KOPT-K1 (cell line): ENCODE results near the gene TXNDC11.

Source experiments
- H3K27ac ChIP-seq: fragments of 200-600 bp; sonication (generic); 2 replicates; pipeline ENCODE4 v1.5.1; 2016; ENCODE audit warnings: antibody characterized with exemption, mild to moderate bottlenecking, low read depth, low read length; ENCODE audit not compliant: poor library complexity, severe bottlenecking
- H3K36me3 ChIP-seq: fragments of 200-600 bp; sonication (generic); 2 replicates; pipeline ENCODE4 v1.5.1; 2017; ENCODE audit warnings: antibody characterized with exemption, mild to moderate bottlenecking, low read length, moderate library complexity; ENCODE audit not compliant: insufficient read depth
- H3K9me3 ChIP-seq: fragments of 200-600 bp; sonication (generic); 2 replicates; pipeline ENCODE4 v1.5.1; 2017; ENCODE audit warnings: antibody characterized with exemption, low read length, mild to moderate bottlenecking; ENCODE audit not compliant: insufficient read depth, poor library complexity, severe bottlenecking

Gene TXNDC11

DNA sequence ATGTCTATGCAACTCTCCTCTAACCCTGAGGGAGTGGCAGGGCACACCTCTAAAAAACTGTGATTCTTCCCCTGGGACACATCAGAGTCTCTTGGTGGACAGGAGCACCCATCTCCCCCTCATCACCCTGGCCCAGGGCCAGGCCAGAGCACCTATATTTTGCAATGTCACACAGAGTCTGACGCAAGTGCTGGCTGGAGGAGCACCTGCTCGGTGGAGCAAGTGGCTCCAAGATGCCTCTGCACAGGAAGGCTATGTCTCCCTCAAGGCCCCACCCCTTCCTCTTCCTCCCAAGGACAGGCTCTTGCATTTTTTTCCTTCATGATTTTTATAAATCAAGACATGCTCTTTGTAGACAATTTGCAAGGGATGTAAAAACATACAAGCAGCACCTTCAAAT, 61.1 kb downstream of the TXNDC11 start:
- peak overlapping the region; percentile 10 for H3K27ac ChIP-seq
- H3K36me3 ChIP-seq, result peaks cover 98% of the 10 kb centered on the region
- no peaks in the 10 kb centered on the region for H3K9me3 ChIP-seq

DNA sequence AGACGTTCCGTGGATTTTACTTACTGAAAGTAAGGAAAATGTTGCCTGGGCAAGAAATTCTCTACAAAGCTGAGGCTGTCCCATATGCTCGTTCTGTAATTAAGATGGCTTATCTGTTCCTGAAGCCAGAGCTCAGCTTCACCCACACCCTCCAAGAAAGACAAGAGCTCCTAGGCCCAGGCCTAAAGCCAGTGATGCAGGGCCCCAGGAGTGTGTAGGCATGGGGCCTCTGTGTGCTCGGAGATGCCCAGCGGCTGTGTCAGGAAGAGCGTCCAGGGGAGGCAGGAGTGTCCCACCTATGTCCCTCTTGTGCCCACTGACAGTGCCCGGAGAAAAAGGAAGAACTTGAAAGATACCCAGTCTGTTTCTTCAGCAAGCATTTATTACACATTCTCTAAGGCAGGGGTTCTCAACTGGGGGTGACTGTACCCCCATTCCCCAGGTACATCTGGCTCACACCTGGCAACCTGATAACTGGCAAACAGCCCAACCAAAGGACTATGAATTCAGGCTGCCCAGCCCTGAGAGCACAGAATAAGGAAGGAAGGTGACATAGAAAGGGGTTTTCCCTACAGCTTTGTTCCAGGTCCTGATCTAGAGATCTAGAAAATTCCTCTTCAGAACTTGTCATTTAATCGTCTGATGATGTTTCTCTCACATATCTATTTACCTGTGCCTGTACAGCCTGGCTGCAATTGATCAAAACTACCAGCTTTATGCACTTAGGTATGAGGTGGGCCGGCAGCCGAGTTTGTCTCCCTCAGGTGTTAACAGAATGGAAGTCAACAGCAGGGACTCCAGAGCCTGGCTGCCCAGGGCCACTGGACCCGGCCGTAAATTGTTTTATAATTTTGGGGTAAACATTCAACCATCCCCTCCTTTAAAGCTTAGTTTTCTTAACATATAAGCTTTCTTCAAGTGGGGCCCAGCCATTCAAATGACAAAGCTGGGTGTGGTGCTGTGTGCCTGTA, 62.4 kb downstream of the TXNDC11 start:
- Histone ChIP-seq H3K27ac (no peak overlapping the region), H3K9me3 (no peaks in the 10 kb centered on the region), H3K36me3 (peaks cover 96% of the 10 kb centered on the region)

DNA sequence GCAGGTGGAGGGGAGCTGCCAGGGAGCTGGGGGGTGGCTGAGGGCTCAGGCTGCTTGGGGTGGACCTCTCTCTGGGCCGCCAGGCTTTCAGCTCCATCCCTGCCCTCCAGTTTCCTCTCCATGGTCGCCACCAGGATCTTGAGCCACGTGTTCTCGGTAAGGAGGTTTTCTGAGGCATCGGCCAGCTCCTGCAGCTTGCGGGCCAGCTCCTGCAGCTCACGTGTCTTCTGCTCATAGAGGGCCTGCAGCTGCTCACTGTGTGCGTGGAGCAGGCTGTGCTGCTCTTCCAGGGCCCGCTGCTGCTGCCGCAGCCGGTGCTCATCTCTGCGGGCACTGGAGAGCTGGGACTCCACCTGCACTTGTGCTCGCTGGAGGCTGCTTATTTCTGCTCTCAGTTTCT, 63.4 kb downstream of the TXNDC11 start:
- no peak overlapping the region for H3K27ac ChIP-seq
- peaks cover 87% of the 10 kb centered on the region for H3K36me3 ChIP-seq
- H3K9me3 ChIP-seq, result no peaks in the 10 kb centered on the region

DNA sequence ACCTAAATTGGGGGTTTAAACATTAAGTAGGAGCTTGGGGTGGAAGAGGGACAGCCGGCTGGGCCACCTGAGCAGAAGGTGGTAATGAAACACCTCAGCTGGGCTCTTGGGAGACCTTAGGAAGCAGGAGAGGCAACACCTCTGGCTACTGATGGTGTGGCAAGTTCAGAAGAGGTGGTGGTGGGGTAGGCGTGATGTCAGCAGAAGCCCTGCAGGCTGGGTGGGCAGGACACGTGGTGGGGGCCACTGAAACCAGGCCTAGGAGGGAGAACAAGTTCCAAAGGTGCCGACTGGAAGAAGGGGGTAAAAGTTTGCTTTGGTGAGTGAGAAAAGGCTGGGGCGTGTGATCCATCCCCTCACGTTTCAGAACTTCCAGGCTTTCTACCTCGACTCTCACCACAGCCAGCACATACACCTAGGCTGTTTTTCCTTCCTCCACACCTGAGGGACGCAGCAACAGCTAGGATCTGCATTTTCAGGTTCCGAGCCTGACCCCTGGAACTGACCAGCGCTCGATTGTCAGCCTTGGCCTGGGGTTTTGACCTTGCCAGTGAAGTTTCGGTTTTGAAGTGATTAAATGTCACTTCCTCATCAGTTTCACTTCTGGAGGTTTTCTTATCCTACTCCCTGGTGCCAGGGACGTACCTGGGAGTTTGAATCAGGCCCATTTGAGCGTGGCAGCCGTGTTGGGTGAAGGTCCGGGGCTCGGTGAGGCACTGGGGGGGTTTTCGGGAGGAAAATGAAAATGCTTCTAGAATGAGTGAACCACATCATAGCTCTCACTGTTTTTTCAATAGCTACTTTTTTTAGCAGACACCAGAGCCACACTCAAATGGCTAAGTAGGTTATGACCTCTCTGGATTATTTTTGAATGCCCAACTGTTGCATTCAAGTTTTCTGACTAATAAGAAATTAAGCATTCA, 64.4 kb downstream of the TXNDC11 start:
- Histone ChIP-seq H3K27ac (no peak overlapping the region), H3K36me3 (peaks cover 76% of the 10 kb centered on the region), H3K9me3 (no peaks in the 10 kb centered on the region)

DNA sequence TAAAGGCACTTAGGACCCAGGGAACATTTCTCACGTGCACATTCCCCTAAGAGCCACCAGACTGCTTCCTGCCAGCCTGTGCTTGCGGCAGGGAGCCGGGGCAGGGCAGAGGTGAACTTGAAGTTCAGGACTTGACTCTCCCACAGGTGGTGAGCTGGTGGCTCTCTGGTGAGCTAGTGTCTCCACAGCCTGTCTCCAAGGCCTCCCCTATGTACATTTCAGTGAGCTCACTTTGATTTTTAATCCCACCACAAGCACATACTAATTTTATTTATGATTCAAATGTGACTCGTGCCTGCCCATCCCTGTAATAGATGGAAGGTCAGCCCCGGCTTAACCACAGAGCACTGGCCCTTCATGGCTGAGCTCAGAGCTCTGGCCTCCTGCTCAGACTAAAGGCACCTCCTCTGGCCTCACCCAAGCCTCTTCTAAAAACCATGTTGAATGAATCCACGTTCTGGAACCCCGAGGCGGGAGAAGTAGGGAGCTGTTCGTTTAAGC, 65.2 kb downstream of the TXNDC11 start:
- peaks cover 69% of the 10 kb centered on the region for H3K36me3 ChIP-seq
- no peak overlapping the region for H3K27ac ChIP-seq

DNA sequence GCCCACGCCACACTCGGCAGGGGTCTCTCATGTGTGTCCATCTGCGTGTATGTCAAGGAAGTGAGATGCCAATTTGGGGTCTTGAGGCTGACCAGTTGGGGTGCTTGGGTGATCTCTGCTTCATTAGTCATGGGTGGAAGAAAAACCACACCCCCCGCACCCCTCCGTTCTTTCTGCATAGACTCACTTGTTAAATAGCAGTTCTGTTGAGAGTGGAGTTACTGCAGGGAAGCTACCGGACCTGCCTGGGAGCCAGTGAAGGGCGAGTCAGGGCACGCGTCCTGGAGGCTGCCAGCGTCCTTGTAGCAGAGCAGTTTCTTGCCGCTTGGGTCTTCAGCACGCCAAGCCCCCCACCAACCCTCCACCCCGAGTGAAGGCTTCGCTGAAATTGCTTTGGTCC, 65.9 kb downstream of the TXNDC11 start:
- Histone ChIP-seq H3K27ac (no peak overlapping the region), H3K9me3 (no peaks in the 10 kb centered on the region), H3K36me3 (peaks cover 64% of the 10 kb centered on the region)

More for the DNA sequence above, 65.2 kb downstream of the TXNDC11 start:
- no peaks in the 10 kb centered on the region for H3K9me3 ChIP-seq

DNA sequence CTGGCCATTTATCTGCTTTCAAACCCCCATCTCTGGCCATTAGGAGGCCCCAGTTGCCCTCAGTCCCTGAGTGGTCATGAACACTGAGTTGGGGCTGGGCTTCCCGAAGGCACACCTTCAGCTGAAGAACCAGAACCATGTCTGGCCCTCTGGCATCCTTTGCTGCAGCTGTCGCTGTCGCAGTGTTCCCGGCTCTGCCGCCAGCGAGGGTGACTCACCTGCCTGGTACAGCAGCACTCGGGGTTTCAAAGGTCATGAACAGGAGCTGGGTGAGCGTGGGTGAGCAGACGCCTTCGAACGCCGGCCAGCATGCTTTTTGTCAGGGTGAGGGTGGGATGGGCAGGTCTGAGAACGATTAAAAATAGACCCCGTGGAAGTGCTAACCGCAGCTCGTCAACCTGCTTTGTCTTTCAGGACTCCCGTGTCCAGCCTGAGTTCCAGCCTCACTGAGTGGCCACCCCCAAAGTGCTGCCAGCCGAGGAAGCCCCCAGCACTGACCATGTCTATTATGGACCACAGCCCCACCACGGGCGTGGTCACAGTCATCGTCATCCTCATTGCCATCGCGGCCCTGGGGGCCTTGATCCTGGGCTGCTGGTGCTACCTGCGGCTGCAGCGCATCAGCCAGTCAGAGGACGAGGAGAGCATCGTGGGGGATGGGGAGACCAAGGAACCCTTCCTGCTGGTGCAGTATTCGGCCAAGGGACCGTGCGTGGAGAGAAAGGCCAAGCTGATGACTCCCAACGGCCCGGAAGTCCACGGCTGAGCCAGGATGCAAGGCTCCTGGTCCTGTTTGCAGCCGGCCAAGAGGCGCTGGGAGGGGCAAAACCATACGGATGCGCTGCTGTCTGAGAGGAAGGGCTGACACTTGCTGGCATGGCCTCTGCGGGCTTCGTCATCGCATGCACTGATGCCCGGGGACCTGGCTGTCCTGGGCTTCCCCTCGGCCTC, 66.8 kb downstream of the TXNDC11 start:
- Histone ChIP-seq H3K9me3 (no peaks in the 10 kb centered on the region), H3K36me3 (peaks cover 55% of the 10 kb centered on the region), H3K27ac (no peak overlapping the region)

DNA sequence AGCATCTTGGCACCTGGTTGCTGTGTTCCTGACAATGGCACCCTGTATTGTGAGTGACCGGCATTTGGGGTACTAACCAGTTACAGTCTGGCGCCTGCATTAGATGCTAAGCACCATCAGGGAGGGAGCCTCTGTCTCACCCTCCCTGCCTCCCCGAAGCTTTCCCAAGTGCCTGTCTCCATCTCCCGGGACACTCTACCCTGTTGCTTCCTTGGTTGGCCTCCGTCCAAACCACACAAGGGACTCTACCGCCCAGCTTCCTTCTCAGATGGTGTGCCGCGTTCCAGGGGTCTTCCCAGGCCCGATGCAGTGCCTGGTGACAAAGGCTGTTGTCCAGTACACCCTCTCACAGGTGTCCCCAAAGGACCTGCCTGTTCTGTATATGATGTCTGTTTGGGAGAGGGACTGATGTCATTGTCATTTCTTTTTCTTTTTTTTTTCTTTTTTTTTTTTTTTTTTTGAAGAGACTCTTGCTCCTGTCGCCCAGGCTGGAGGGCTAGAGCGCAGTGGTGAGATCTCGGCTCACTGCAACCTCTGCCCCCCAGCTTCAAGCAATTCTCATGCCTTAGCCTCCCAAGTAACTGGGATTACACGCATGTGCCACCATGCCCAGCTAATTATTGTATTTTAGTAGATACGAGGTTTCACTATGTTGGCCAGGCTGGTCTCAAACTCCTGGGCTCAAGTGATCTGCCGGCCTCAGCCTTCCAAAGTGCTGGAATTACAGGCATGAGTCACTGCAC, 67.7 kb downstream of the TXNDC11 start:
- no peak overlapping the region for H3K27ac ChIP-seq
- H3K36me3 ChIP-seq, result peaks cover 46% of the 10 kb centered on the region
- H3K9me3 ChIP-seq, result no peaks in the 10 kb centered on the region

DNA sequence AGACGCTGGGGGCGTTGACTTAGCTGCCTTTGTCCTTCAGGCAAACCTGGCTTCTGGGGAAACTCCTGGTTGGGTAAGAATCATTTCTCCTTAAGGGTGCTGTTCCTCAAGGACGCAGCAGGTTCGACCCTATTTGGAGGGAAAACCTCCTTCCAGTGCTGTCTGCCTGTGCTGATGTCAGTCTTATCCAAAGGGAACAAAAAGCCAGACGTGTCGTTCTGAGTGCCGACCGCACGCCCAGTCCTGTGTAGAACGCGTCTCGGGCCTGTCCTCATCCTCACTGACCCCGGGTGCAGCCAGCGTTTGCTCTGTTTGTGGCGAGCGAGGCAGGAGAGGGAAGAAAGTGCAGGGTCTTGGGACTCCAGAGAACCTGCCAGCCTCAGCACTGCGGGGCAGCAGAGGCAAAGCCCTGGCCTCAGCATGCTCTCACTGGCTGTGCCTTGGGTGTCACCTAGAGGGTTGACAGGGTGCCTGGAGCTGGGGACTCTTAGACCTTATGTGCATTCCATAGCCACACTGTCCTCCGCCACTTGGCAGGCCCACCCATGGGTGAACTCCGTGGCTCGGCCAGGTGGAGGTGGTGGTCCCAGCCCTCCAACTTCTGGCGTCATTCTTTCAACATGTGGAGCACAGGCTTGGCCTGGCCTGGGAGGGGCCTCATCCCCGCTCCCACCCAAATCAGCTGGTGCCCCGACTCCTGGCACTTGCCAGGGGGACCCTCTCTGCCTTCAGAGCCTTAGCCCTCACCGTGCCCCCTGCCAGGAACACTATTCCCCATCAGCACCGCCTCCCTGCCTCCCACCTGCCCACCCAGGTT, 68.4 kb downstream of the TXNDC11 start:
- H3K27ac ChIP-seq, result no peak overlapping the region
- H3K36me3 ChIP-seq, result peaks cover 39% of the 10 kb centered on the region
- no peaks in the 10 kb centered on the region for H3K9me3 ChIP-seq

DNA sequence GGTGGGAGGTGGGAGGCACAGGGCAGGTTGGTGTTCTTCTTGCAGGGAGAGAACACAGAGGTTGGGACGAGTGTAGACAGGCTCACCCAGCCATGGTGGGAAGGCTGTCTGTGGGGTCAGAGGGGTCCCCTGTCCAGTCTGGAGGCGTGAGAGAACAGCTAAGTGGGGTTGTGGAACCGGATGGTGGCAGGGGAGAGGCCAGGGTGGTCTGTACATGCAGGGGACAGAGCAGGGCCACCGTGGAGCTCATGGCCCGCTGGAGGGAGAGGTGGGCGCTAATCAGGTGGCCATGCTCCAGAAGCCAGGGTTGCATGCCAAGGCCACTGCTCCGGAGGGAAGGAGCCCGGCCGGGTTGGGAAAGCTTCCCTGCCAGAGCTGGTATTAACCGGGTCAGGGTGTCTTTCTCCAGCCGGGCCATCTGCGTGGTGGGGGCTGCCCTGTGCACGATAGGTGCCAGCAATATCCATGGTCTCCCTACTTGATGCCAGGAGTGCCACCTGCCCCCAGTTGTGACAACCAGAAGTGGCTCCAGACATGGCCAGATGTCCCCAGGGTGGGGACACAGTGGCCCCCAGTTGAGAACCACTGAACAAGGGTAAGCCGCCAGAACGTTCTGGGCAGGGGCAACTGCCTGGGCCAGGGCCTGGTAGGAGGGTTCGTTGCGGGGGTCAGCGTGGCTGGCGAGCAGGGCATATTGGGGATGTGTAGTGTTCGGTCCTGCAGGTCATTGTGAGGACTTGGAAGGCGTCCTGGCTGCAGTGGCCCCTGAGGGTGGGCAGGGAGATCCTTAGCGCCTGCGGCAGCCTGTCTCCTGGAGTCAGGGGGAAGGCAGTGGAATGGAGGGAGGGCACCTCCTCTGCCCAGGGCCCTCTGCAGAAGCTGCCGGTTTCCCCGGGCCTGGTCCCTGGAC, 69.3 kb downstream of the TXNDC11 start:
- H3K27ac ChIP-seq, result peak overlapping the region; percentile 26
- no peaks in the 10 kb centered on the region for H3K9me3 ChIP-seq
- peaks cover 30% of the 10 kb centered on the region for H3K36me3 ChIP-seq

DNA sequence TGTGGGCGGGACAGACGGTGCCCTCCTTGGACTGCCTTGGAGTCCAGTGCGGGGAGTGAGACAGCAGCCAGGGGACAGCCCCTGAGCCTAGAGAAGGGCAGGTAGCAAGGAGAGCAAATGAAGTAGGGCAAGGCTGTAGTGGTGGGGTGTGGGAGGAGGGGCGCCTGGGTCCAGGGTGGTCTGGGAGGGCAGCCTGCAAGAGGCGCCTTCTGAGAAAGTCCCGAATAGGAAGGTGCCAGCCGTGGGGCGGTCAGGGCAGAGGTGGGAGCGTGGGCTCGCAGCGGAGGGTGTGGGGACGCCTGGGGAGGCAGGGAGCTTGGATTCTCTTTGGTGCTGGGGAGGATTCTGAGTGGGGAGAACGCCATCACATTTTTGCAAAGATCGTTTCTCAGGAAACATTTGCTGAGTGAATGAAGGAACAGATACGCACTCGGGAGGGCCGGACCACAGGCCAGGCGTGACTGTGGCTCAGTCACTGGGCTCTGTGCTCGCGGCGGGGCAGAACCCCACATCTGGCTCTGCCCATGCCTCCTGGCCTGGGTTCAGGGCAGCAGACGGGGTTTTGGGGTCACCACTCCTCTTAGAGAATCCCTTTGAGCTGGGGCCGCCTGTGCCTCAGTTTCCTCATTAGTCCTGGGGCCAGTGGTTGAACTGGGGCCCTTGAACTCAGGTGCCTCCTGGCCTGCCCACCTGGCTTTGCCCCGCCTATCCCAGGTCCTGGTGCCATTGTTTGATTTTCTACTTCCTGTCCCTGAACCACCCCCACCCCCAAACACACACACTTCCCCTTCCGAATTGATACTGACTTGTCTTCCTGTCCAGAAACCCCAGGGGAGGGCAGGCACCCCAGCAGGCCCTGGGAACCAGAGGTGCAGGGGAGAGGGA, 70.2 kb downstream of the TXNDC11 start:
- peaks cover 21% of the 10 kb centered on the region for H3K36me3 ChIP-seq
- no peaks in the 10 kb centered on the region for H3K9me3 ChIP-seq
- H3K27ac ChIP-seq, result peak overlapping the region; percentile 26
